Parathyroid adenoma (tissue), 2 donors: ENCODE data around the gene LYSET.
A peak's percentile ranks its signal among the peaks of the same experiment; 100 is the strongest.

Source experiments
- H2AFZ ChIP-seq: fragments of 300-600 bp; sonication (generic); one replicate; pipeline ENCODE4 v1.7.0; 2017; ENCODE audit warnings: antibody characterized with exemption, mild to moderate bottlenecking
- H3K27ac ChIP-seq: fragments of 300-600 bp; sonication (generic); one replicate; pipeline ENCODE4 v1.7.0; 2017
- H3K27me3 ChIP-seq: fragments of 300-600 bp; sonication (generic); one replicate; pipeline ENCODE4 v1.7.0; 2017; ENCODE audit warnings: low read length; ENCODE audit not compliant: control insufficient read depth, insufficient read depth
- H3K36me3 ChIP-seq: fragments of 300-600 bp; sonication (generic); one replicate; pipeline ENCODE4 v1.7.0; 2017; ENCODE audit warnings: low read length; ENCODE audit not compliant: control insufficient read depth, insufficient read depth
- H3K4me1 ChIP-seq: fragments of 300-600 bp; sonication (generic); one replicate; pipeline ENCODE4 v1.7.0; 2017; ENCODE audit warnings: control low read depth
- H3K4me2 ChIP-seq: fragments of 300-600 bp; sonication (generic); one replicate; pipeline ENCODE4 v1.7.0; 2017; ENCODE audit warnings: low read length
- H3K4me3 ChIP-seq: fragments of 300-600 bp; sonication (generic); one replicate; pipeline ENCODE4 v1.7.0; 2017; ENCODE audit warnings: low read depth, low read length
- H3K79me2 ChIP-seq: fragments of 300-600 bp; sonication (generic); one replicate; pipeline ENCODE4 v1.7.0; 2017; ENCODE audit warnings: control low read depth
- H3K9ac ChIP-seq: fragments of 300-600 bp; sonication (generic); one replicate; pipeline ENCODE4 v1.7.0; 2017; ENCODE audit warnings: mild to moderate bottlenecking
- H3K9me3 ChIP-seq: fragments of 300-600 bp; sonication (generic); one replicate; pipeline ENCODE4 v1.7.0; 2017; ENCODE audit warnings: low read length; ENCODE audit not compliant: control insufficient read depth
- CTCF ChIP-seq: fragments of 300-600 bp; sonication (generic); IDR thresholded peaks from one replicate; pipeline ENCODE4 v1.7.0; 2017; ENCODE audit warnings: antibody characterized with exemption, mild to moderate bottlenecking
- donor health status: primary hyperparathyroidism.

Gene LYSET

GRCh38 chr14:93220509-93220908 is 35.4 kb downstream of the LYSET start:
- no peak for TF ChIP-seq CTCF
- H3K9me3 ChIP-seq, result no peaks in the 10 kb centered on the region
- H3K27ac ChIP-seq, result no peak overlapping the region
- no peaks in the 10 kb centered on the region for H3K36me3 ChIP-seq
- H3K79me2 ChIP-seq, result no peaks in the 10 kb centered on the region
- no peak overlapping the region for H3K9ac ChIP-seq
- no peaks in the 10 kb centered on the region for H3K4me1 ChIP-seq
- no peak overlapping the region for H3K4me3 ChIP-seq
- H3K4me2 ChIP-seq, result no peak overlapping the region
- no peak overlapping the region for H2AFZ ChIP-seq
- H3K27me3 ChIP-seq, result no peaks in the 10 kb centered on the region

- no peak overlapping the region for H3K4me2 ChIP-seq
- no peaks in the 10 kb centered on the region for H3K36me3 ChIP-seq
- no peak for TF ChIP-seq CTCF
These were observed 38.4 kb downstream of the LYSET start for GRCh38 chr14:93223565-93223964.

GRCh38 chr14:93228550-93228949 is 43.4 kb downstream of the LYSET start:
- Histone ChIP-seq H3K27me3 (no peaks in the 10 kb centered on the region), H3K9ac (no peak overlapping the region), H3K4me2 (no peak overlapping the region), H3K9me3 (no peaks in the 10 kb centered on the region), H3K27ac (no peak overlapping the region), H3K4me1 (no peaks in the 10 kb centered on the region), H3K36me3 (no peaks in the 10 kb centered on the region), H3K4me3 (no peak overlapping the region), H2AFZ (no peak overlapping the region), H3K79me2 (no peaks in the 10 kb centered on the region)
- no peak for TF ChIP-seq CTCF

More at GRCh38 chr14:93223565-93223964, 38.4 kb downstream of the LYSET start:
- H3K4me1 ChIP-seq, result no peaks in the 10 kb centered on the region
- no peaks in the 10 kb centered on the region for H3K27me3 ChIP-seq
- no peak overlapping the region for H3K9ac ChIP-seq
- H3K79me2 ChIP-seq, result no peaks in the 10 kb centered on the region
- H3K27ac ChIP-seq, result no peak overlapping the region
- no peak overlapping the region for H2AFZ ChIP-seq
- no peaks in the 10 kb centered on the region for H3K9me3 ChIP-seq
- no peak overlapping the region for H3K4me3 ChIP-seq

- peaks cover 12% of the 10 kb centered on the region for H3K4me1 ChIP-seq
- no peak for TF ChIP-seq CTCF
- H3K9me3 ChIP-seq, result no peaks in the 10 kb centered on the region
- no peak overlapping the region for H3K4me3 ChIP-seq
- H3K79me2 ChIP-seq, result no peaks in the 10 kb centered on the region
- H3K27me3 ChIP-seq, result no peaks in the 10 kb centered on the region
- no peaks in the 10 kb centered on the region for H3K36me3 ChIP-seq
- no peak overlapping the region for H3K9ac ChIP-seq
- no peak overlapping the region for H3K4me2 ChIP-seq
- H2AFZ ChIP-seq, result no peak overlapping the region
- H3K27ac ChIP-seq, result no peak overlapping the region
These were observed 45.4 kb downstream of the LYSET start for GRCh38 chr14:93230539-93230938.

- no peaks in the 10 kb centered on the region for H3K9me3 ChIP-seq
- peak overlapping the region; percentile 67 for H3K4me2 ChIP-seq
- no peak overlapping the region for H3K27ac ChIP-seq
- no peaks in the 10 kb centered on the region for H3K36me3 ChIP-seq
- peaks cover 12% of the 10 kb centered on the region for H3K4me1 ChIP-seq
- no peak for TF ChIP-seq CTCF
- H2AFZ ChIP-seq, result peak overlapping the region; percentile 84
- H3K9ac ChIP-seq, result no peak overlapping the region
- no peaks in the 10 kb centered on the region for H3K27me3 ChIP-seq
- H3K4me3 ChIP-seq, result peak overlapping the region; percentile 16
- no peaks in the 10 kb centered on the region for H3K79me2 ChIP-seq
These were observed 46.2 kb downstream of the LYSET start for GRCh38 chr14:93231129-93231979.
